GM12872 (cell line): ENCODE measurements around the gene EMP3.

ENCODE experiments used
- CTCF ChIP-seq: IDR thresholded peaks from 3 replicates; pipeline ENCODE4 v1.5.1; 2011; ENCODE audit warnings: low read depth, mild to moderate bottlenecking, low read length, moderate library complexity; ENCODE audit not compliant: insufficient read depth

EMP3 gene

GRCh38 chr19:48363810-48364597 is 38.7 kb downstream of the EMP3 start, which contains the start of the genes SYNGR4 and TMEM143:
TSS of gene SYNGR4 (plus strand) at chr19:48364367. CDS start at chr19:48365843, 1,476 bp downstream.
TSS of gene TMEM143 (minus strand) at chr19:48363940. CDS start at chr19:48363920, 20 bp downstream.
- TF ChIP-seq CTCF: no peak

GRCh38 chr19:48364598-48365348 is 39.4 kb downstream of the EMP3 start:
- TF ChIP-seq CTCF: no peak

GRCh38 chr19:48365602-48366001 is 40.2 kb downstream of the EMP3 start:
- TF ChIP-seq CTCF: no peak

GRCh38 chr19:48367855-48368254 is 42.5 kb downstream of the EMP3 start:
- no peak for TF ChIP-seq CTCF

- TF ChIP-seq CTCF: no peak
Observed at GRCh38 chr19:48368936-48369335, 43.6 kb downstream of the EMP3 start.

- TF ChIP-seq CTCF: no peak
Observed at GRCh38 chr19:48370955-48371354, 45.6 kb downstream of the EMP3 start.

GRCh38 chr19:48371367-48371766 is 46.0 kb downstream of the EMP3 start:
- no peak for TF ChIP-seq CTCF
